HPDE6-E6E7 (cell line): ENCODE data around the gene NRG2.

ENCODE experiments used
- DNase-seq: peaks from one replicate; pipeline ENCODE4 v3.0.0; 2011; ENCODE audit warnings: missing footprints; ENCODE audit errors: extremely low spot score

The NRG2 gene

GRCh38 chr5:140041099-140041491, 2.0 kb downstream of the NRG2 start:
- DNase-seq = no peak

GRCh38 chr5:140040358-140040757, 2.7 kb downstream of the NRG2 start:
- no peak for DNase-seq

- DNase-seq = no peak
These were observed 3.5 kb downstream of the NRG2 start for GRCh38 chr5:140039561-140039960.

GRCh38 chr5:140038373-140038957, 4.6 kb downstream of the NRG2 start:
- DNase-seq = no peak

GRCh38 chr5:140037012-140037411, 6.1 kb downstream of the NRG2 start:
- no peak for DNase-seq

GRCh38 chr5:140035881-140036280, 7.2 kb downstream of the NRG2 start:
- DNase-seq = no peak

GRCh38 chr5:140033037-140033760, 9.9 kb downstream of the NRG2 start:
- no peak for DNase-seq

GRCh38 chr5:140032296-140032695, 10.8 kb downstream of the NRG2 start:
- DNase-seq = no peak

GRCh38 chr5:140027807-140028206, 15.3 kb downstream of the NRG2 start:
- no peak for DNase-seq

- no peak for DNase-seq
These were observed 17.4 kb downstream of the NRG2 start for GRCh38 chr5:140025736-140026135.

GRCh38 chr5:140024928-140025327, 18.2 kb downstream of the NRG2 start:
- DNase-seq = no peak

GRCh38 chr5:140023611-140024191, 19.4 kb downstream of the NRG2 start:
- DNase-seq = no peak

GRCh38 chr5:140020601-140021177, 22.4 kb downstream of the NRG2 start:
- DNase-seq = no peak

- no peak for DNase-seq
These were observed 24.0 kb downstream of the NRG2 start for GRCh38 chr5:140018920-140019644.

- no peak for DNase-seq
These were observed 24.6 kb downstream of the NRG2 start for GRCh38 chr5:140018517-140018916.

GRCh38 chr5:140018096-140018481, 25.0 kb downstream of the NRG2 start:
- DNase-seq = no peak

- no peak for DNase-seq
These were observed 25.6 kb downstream of the NRG2 start for GRCh38 chr5:140017397-140018095.

GRCh38 chr5:140015706-140016105, 27.4 kb downstream of the NRG2 start:
- no peak for DNase-seq

GRCh38 chr5:140014751-140015150, 28.3 kb downstream of the NRG2 start:
- no peak for DNase-seq

GRCh38 chr5:140013536-140013935, 29.6 kb downstream of the NRG2 start:
- DNase-seq = no peak

- no peak for DNase-seq
These were observed 30.7 kb downstream of the NRG2 start for GRCh38 chr5:140012443-140012842.
